ENCODE measurements around the gene DPP10.

DPP10 gene

DNA sequence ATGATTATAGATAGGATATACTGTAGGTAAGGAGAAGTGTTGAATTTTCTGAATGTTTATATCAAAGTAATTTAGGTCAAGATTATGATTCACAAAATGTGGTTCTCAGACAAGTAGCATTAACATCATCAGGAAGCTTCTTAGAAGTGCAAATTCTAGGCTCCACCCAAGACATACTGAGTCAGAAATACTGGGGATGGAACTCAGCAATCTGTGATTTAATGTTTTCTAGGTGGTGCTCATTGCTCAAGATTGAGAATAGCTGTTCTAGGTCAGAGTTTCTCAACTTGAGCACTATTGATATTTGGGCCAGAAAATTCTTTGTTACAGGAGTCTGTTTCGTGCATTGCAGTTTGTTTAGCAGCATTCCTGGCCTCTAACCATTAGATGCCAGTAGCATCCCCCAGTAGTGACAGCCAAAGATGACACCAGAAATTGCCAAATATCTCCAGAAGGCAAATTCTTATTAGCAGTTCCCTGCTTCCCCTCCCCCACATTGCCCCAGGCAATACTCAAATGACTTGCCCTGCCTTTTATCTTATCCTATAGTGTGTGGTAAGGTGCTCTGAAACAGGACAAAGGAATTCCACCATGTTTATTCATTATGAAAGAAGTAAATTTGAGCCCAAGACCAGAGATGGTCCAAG, 1001.2 kb downstream of the DPP10 start:
- H3F3A ChIP-seq (ENCODE audit: insufficient read depth, low read length): no peaks in the 10 kb centered on the region
- no peaks in the 10 kb centered on the region for H3K4me1 ChIP-seq (ENCODE audit: insufficient read depth, low read length, severe bottlenecking)
- no peaks in the 10 kb centered on the region for H3K27me3 ChIP-seq (ENCODE audit: insufficient read depth, low read length)
- H3K9ac ChIP-seq (ENCODE audit: low read length): no peak overlapping the region
- no peaks in the 10 kb centered on the region for H3K79me2 ChIP-seq (ENCODE audit: insufficient read depth, low read length)
- no peak overlapping the region for H3K27ac ChIP-seq (ENCODE audit: low read depth, low read length, poor library complexity, severe bottlenecking)
- H3K4me3 ChIP-seq (ENCODE audit: low read depth, low read length, poor library complexity, severe bottlenecking): no peak overlapping the region
- no peaks in the 10 kb centered on the region for H3K9me2 ChIP-seq (ENCODE audit: low read depth, low read length)
- no peaks in the 10 kb centered on the region for H3K9me3 ChIP-seq (ENCODE audit: low read length)
- H2AFZ ChIP-seq (ENCODE audit: low read length): no peak overlapping the region
- H4K20me1 ChIP-seq (ENCODE audit: insufficient read depth, low read length): no peaks in the 10 kb centered on the region
- H3K36me3 ChIP-seq (ENCODE audit: insufficient read depth, low read length): no peaks in the 10 kb centered on the region
- H3K4me2 ChIP-seq (ENCODE audit: low read length): no peak overlapping the region
- no peak for TF ChIP-seq EZH2 (IDR thresholded peaks at IDR 0.05; ENCODE audit: borderline replicate concordance, low read length)
- TF ChIP-seq CTCF (IDR thresholded peaks at IDR 0.05; ENCODE audit: low read length): no peak

GRCh38 chr2:115460008-115460407, 1017.6 kb downstream of the DPP10 start:
- Histone ChIP-seq H3K79me2 (ENCODE audit: insufficient read depth, low read length) (no peaks in the 10 kb centered on the region), H3K9me2 (ENCODE audit: low read depth, low read length) (no peaks in the 10 kb centered on the region), H3K27ac (ENCODE audit: low read depth, low read length, poor library complexity, severe bottlenecking) (no peak overlapping the region), H3K4me3 (ENCODE audit: low read depth, low read length, poor library complexity, severe bottlenecking) (no peak overlapping the region), H4K20me1 (ENCODE audit: insufficient read depth, low read length) (no peaks in the 10 kb centered on the region), H3F3A (ENCODE audit: insufficient read depth, low read length) (no peaks in the 10 kb centered on the region), H3K36me3 (ENCODE audit: insufficient read depth, low read length) (no peaks in the 10 kb centered on the region), H3K9ac (ENCODE audit: low read length) (no peak overlapping the region), H2AFZ (ENCODE audit: low read length) (no peak overlapping the region), H3K4me2 (ENCODE audit: low read length) (no peak overlapping the region), H3K9me3 (ENCODE audit: low read length) (no peaks in the 10 kb centered on the region), H3K4me1 (ENCODE audit: insufficient read depth, low read length, severe bottlenecking) (no peaks in the 10 kb centered on the region), H3K27me3 (ENCODE audit: insufficient read depth, low read length) (no peaks in the 10 kb centered on the region)
- no peak for TF ChIP-seq EZH2 (IDR thresholded peaks at IDR 0.05; ENCODE audit: borderline replicate concordance, low read length)
- TF ChIP-seq CTCF (IDR thresholded peaks at IDR 0.05; ENCODE audit: low read length): no peak

DNA sequence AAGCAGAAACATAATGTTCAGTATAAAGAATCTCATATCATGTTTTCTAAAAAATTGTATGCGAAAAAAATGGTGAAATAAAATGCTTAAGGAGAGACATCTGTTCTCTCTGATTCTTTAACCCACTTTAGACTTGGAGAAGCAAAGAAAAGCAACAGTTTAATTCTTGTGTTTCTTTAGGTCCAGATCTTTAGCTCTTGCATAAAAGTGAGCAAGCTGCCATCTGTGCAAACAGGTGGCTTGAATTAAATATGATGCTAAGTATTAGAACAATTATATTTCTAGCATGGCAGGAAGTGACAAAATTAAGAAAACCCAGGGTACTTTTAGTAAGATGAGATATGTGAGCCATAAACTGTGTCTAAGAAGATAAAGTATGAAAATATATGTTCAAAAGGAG, 1038.3 kb downstream of the DPP10 start:
- no peak overlapping the region for H2AFZ ChIP-seq (ENCODE audit: low read length)
- H3K9me2 ChIP-seq (ENCODE audit: low read depth, low read length): no peaks in the 10 kb centered on the region
- TF ChIP-seq CTCF (IDR thresholded peaks at IDR 0.05; ENCODE audit: low read length): no peak
- TF ChIP-seq EZH2 (IDR thresholded peaks at IDR 0.05; ENCODE audit: borderline replicate concordance, low read length): no peak
- H3K4me3 ChIP-seq (ENCODE audit: low read depth, low read length, poor library complexity, severe bottlenecking): no peak overlapping the region
- no peaks in the 10 kb centered on the region for H3K9me3 ChIP-seq (ENCODE audit: low read length)
- H3F3A ChIP-seq (ENCODE audit: insufficient read depth, low read length): no peaks in the 10 kb centered on the region
- no peaks in the 10 kb centered on the region for H3K27me3 ChIP-seq (ENCODE audit: insufficient read depth, low read length)
- no peak overlapping the region for H3K9ac ChIP-seq (ENCODE audit: low read length)
- H3K27ac ChIP-seq (ENCODE audit: low read depth, low read length, poor library complexity, severe bottlenecking): no peak overlapping the region
- no peaks in the 10 kb centered on the region for H3K36me3 ChIP-seq (ENCODE audit: insufficient read depth, low read length)
- no peak overlapping the region for H3K4me2 ChIP-seq (ENCODE audit: low read length)
- H4K20me1 ChIP-seq (ENCODE audit: insufficient read depth, low read length): no peaks in the 10 kb centered on the region
- no peaks in the 10 kb centered on the region for H3K79me2 ChIP-seq (ENCODE audit: insufficient read depth, low read length)
- H3K4me1 ChIP-seq (ENCODE audit: insufficient read depth, low read length, severe bottlenecking): no peaks in the 10 kb centered on the region

Measured in OCI-LY1 (cell line).